ENCODE results near the gene BICD1. TPM values are rescaled to one million over a fixed set of nuclear protein-coding genes. Genes with fewer than 3 reads are reported as not detected.
"Not testable (repeated sequence)": the region's sequence is repeated elsewhere in the genome, so short reads cannot be mapped to it uniquely, and the experiment has no call there.

Gene BICD1
- total RNA-seq, 1 experiment from 2014 or later = 11.8 TPM

DNA sequence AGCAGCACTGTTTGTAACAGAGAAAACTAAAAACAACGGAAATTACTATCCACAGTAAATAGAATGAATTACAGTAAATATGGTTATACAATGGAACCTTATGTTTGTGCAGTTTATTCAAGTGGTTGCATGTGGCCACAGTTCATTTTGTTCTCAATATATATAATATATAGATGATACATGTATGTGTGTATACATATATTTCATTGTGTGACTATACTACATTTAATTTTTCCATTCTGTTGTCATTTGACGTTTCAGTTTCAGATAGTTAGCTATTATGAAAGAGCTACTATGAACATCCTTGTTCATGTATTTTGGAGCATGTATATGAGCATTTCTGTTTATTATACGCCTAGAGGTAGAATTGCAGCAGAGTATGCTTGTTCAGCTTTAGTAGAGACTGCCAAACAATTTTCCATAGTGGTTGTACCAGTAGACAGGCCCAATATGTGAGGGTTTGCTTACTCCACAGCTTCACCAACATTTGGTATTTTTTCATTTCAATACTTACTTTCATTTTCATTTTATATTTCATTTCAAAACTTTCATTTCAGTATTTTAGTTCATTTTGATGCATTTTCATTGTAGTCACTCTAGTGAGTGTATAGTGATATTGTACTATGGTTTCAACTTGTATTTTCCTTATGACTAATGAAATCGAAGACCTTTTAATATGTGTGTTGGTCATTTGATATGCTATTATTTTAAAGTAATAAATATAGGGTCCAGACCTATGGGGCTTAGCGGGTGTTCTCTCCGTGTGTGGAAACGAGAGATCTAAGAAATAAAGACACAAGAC, 151.2 kb downstream of the BICD1 start:
- no peak overlapping the region for H3K27ac ChIP-seq
- DNase-seq (ENCODE audit: low read depth in 1 of 2, low spot score in 2 of 2) = no peak
- no peak overlapping the region for H3K4me3 ChIP-seq
- no peaks in the 10 kb centered on the region for H3K9me3 ChIP-seq (replicated peaks)
- H3K27me3 ChIP-seq (replicated peaks) = no peaks in the 10 kb centered on the region
- H3K4me1 ChIP-seq (replicated peaks) = no peaks in the 10 kb centered on the region
- H3K36me3 ChIP-seq = no peaks in the 10 kb centered on the region

DNA sequence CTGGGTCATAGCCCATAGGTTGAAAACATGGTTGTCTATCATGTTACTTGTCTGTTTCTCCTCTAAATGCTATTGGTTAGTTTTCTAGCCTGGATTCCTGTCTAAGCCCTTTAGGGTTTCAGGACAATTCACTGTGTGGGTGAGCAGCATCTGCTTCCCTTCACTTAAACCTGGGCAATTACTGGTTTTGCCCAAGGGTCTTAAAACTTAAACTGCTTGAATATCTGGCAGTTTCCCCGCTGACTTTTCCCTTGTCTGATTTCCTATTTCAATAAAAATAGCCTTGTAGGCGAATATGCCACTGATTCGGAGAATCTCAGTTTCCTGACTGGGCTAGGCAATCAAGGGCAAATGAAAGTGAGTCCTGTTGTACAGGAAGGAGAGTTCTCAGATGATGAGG, 154.0 kb downstream of the BICD1 start:
- H3K27ac ChIP-seq = no peak overlapping the region

GRCh38 chr12:32261638-32262037, 155.0 kb downstream of the BICD1 start:
- no peaks in the 10 kb centered on the region for H3K9me3 ChIP-seq (replicated peaks)
- H3K4me3 ChIP-seq = no peak overlapping the region
- no peaks in the 10 kb centered on the region for H3K4me1 ChIP-seq (replicated peaks)
- H3K27ac ChIP-seq = no peak overlapping the region
- no peaks in the 10 kb centered on the region for H3K36me3 ChIP-seq
- no peaks in the 10 kb centered on the region for H3K27me3 ChIP-seq (replicated peaks)
- DNase-seq (ENCODE audit: low read depth in 1 of 2, low spot score in 2 of 2) = no peak

More for the DNA sequence above, 154.0 kb downstream of the BICD1 start:
- Histone ChIP-seq H3K9me3 (replicated peaks) (no peaks in the 10 kb centered on the region), H3K27me3 (replicated peaks) (no peaks in the 10 kb centered on the region), H3K4me1 (replicated peaks) (no peaks in the 10 kb centered on the region), H3K36me3 (no peaks in the 10 kb centered on the region), H3K4me3 (no peak overlapping the region)
- no peak for DNase-seq (ENCODE audit: low read depth in 1 of 2, low spot score in 2 of 2)

GRCh38 chr12:32264961-32265360, 158.3 kb downstream of the BICD1 start:
- Histone ChIP-seq H3K36me3 (no peaks in the 10 kb centered on the region), H3K27ac (no peak overlapping the region), H3K4me3 (no peak overlapping the region), H3K9me3 (replicated peaks) (no peaks in the 10 kb centered on the region), H3K4me1 (replicated peaks) (no peaks in the 10 kb centered on the region), H3K27me3 (replicated peaks) (no peaks in the 10 kb centered on the region)
- DNase-seq (ENCODE audit: low read depth in 1 of 2, low spot score in 2 of 2) = no peak

- H3K4me3 ChIP-seq = no peak overlapping the region
- H3K9me3 ChIP-seq (replicated peaks) = no peaks in the 10 kb centered on the region
- H3K27me3 ChIP-seq (replicated peaks) = no peaks in the 10 kb centered on the region
- no peak for DNase-seq (ENCODE audit: low read depth in 1 of 2, low spot score in 2 of 2)
- no peaks in the 10 kb centered on the region for H3K36me3 ChIP-seq
- no peak overlapping the region for H3K27ac ChIP-seq
- no peaks in the 10 kb centered on the region for H3K4me1 ChIP-seq (replicated peaks)
Observed at GRCh38 chr12:32265456-32265855, 158.8 kb downstream of the BICD1 start.

DNA sequence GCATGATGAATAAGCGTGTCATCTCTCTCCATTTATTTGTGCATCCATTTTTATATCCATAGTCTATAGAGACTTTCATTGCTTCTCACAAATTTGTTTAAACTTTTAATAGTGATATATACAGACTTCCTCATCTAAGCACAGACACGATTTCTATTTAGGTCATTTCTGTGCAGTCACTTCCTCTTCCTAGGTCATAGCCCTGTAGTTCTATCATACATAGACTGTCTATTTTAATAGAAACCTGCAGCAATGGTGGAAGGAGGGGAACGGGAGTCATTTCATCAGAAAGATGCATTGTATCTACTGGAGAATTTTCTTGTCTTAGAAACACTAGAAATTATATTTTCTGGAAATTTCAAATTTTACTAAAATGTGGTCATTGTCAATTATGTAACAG, 159.3 kb downstream of the BICD1 start:
- no peaks in the 10 kb centered on the region for H3K4me1 ChIP-seq (replicated peaks)
- DNase-seq (ENCODE audit: low read depth in 1 of 2, low spot score in 2 of 2) = no peak
- H3K4me3 ChIP-seq = no peak overlapping the region
- H3K9me3 ChIP-seq (replicated peaks) = no peaks in the 10 kb centered on the region
- H3K27me3 ChIP-seq (replicated peaks) = no peaks in the 10 kb centered on the region
- H3K27ac ChIP-seq = no peak overlapping the region
- no peaks in the 10 kb centered on the region for H3K36me3 ChIP-seq

DNA sequence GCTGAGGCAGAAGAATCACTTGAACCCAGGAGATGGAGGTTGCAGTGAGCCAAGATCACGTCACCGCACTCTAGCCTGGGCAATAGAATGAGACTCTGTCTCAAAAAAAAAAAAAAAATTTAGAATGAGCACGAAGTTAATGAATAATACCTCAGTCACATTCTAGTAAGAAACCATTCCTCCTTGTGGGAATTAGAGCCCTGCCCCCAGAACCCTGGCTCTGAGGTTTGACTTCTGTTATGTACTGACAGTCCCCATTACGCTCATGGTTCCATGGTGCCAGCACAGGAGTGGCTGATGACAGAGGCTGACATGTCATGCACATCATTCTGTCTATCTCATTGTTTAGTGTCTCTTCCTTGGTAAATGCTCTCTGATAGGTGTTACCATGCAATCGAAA, 160.1 kb downstream of the BICD1 start:
- H3K4me1 ChIP-seq (replicated peaks) = peaks cover 6% of the 10 kb centered on the region; the same call in 1 of the 2 replicates
- no peak overlapping the region for H3K27ac ChIP-seq
- no peaks in the 10 kb centered on the region for H3K27me3 ChIP-seq (replicated peaks)
- H3K36me3 ChIP-seq = no peaks in the 10 kb centered on the region
- H3K4me3 ChIP-seq = no peak overlapping the region
- no peaks in the 10 kb centered on the region for H3K9me3 ChIP-seq (replicated peaks)
- no peak for DNase-seq (ENCODE audit: low read depth in 1 of 2, low spot score in 2 of 2)

- Histone ChIP-seq H3K27me3 (replicated peaks) (no peaks in the 10 kb centered on the region), H3K9me3 (replicated peaks) (no peaks in the 10 kb centered on the region), H3K4me3 (no peak overlapping the region), H3K27ac (no peak overlapping the region), H3K36me3 (no peaks in the 10 kb centered on the region), H3K4me1 (replicated peaks) (peaks cover 6% of the 10 kb centered on the region; the same call in 1 of the 2 replicates)
- DNase-seq (ENCODE audit: low read depth in 1 of 2, low spot score in 2 of 2) = no peak
Observed at GRCh38 chr12:32270818-32271710, 164.4 kb downstream of the BICD1 start.

DNA sequence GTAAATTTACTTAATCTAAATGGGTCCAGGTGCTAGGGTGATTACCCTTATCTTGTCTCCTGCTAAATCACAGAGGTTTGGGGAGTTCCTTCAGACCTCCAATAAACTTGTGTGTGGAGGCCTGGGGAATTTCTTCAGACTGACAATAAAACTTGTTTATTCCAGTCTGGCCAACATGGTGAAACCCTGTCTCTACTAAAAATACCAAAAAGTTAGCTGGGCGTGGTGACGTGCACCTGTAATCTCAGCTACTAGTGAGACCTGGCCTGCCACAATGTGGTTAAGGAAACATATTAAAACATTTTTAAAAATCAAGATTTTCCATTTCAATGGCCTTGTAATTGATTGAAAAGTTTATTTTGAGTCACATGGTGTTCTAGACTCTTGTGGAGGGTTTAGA, 165.8 kb downstream of the BICD1 start:
- Histone ChIP-seq H3K4me1 (replicated peaks) (peaks cover 6% of the 10 kb centered on the region; the same call in 1 of the 2 replicates), H3K27ac (no peak overlapping the region), H3K9me3 (replicated peaks) (no peaks in the 10 kb centered on the region), H3K27me3 (replicated peaks) (no peaks in the 10 kb centered on the region), H3K4me3 (no peak overlapping the region), H3K36me3 (no peaks in the 10 kb centered on the region)
- no peak for DNase-seq (ENCODE audit: low read depth in 1 of 2, low spot score in 2 of 2)

DNA sequence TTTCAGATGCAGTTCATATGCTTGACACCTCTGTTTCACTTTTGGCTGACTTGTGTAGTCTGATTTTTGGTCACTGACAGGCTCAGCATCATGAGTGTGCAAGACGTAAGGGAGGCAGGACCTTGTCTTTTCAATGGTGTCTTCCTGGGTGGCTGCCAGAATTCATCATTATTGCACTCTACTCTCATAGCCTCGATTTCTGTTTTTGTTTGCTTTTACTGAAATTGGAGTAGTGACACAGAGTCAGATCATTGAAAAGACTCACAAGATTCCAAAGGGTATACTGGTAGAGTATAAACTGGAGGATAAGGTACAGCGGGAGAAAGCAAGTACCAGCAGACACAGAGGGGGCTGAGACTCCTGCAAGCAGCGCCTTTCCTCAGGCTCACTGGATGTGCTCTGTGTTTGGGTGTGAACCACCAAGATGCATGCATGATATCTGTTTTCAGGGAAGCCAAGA, 166.4 kb downstream of the BICD1 start:
- H3K27me3 ChIP-seq (replicated peaks) = no peaks in the 10 kb centered on the region
- H3K36me3 ChIP-seq = no peaks in the 10 kb centered on the region
- H3K4me1 ChIP-seq (replicated peaks) = peaks cover 6% of the 10 kb centered on the region; the same call in 1 of the 2 replicates
- H3K4me3 ChIP-seq = no peak overlapping the region
- DNase-seq (ENCODE audit: low read depth in 1 of 2, low spot score in 2 of 2) = no peak
- no peak overlapping the region for H3K27ac ChIP-seq
- H3K9me3 ChIP-seq (replicated peaks) = no peaks in the 10 kb centered on the region

DNA sequence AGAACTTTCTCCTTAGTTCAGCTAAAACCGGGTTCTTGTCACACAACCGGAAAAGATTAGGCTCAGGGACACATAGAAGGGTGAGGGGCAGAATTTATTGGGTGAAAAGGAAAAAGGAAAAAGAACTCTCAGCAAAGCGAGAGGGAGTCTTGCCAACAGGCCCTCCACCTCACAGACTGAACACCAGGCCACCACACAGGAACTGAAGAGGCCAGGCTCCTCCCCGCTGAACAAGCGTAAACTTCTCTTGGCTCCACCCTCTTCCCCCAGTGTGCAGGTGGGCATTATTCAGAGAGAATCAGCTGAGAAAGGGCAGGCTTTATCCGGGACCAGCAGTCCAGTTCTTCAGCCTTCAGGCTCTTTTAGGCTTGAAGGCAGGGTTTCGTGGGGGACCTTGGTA, 167.1 kb downstream of the BICD1 start:
- no peak for DNase-seq (ENCODE audit: low read depth in 1 of 2, low spot score in 2 of 2)
- Histone ChIP-seq H3K4me3 (no peak overlapping the region), H3K36me3 (no peaks in the 10 kb centered on the region), H3K27ac (no peak overlapping the region), H3K9me3 (replicated peaks) (no peaks in the 10 kb centered on the region), H3K27me3 (replicated peaks) (no peaks in the 10 kb centered on the region), H3K4me1 (replicated peaks) (peaks cover 6% of the 10 kb centered on the region; the same call in 1 of the 2 replicates)

DNA sequence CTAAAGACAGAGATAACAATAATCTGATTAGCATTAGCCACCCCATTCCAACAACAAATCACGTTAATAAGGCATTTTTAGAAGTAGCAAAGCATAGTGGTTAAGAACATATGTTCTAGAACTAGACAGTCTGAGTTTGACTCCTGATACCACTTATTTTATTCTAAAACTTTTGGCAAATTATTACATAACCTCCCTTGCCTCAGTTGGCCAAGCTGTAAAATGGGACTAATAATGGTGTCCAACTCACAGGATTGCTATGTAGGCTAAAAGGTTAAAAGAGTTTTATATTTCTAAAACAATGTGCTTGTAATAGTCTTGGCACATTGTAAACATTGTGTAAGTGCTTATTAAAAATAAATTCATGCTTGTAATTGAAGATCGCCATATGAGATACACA, 168.0 kb downstream of the BICD1 start:
- no peaks in the 10 kb centered on the region for H3K36me3 ChIP-seq
- H3K9me3 ChIP-seq (replicated peaks) = no peaks in the 10 kb centered on the region
- no peak for DNase-seq (ENCODE audit: low read depth in 1 of 2, low spot score in 2 of 2)
- H3K27ac ChIP-seq = no peak overlapping the region
- no peaks in the 10 kb centered on the region for H3K27me3 ChIP-seq (replicated peaks)
- peaks cover 6% of the 10 kb centered on the region; the same call in 1 of the 2 replicates for H3K4me1 ChIP-seq (replicated peaks)
- H3K4me3 ChIP-seq = no peak overlapping the region

DNA sequence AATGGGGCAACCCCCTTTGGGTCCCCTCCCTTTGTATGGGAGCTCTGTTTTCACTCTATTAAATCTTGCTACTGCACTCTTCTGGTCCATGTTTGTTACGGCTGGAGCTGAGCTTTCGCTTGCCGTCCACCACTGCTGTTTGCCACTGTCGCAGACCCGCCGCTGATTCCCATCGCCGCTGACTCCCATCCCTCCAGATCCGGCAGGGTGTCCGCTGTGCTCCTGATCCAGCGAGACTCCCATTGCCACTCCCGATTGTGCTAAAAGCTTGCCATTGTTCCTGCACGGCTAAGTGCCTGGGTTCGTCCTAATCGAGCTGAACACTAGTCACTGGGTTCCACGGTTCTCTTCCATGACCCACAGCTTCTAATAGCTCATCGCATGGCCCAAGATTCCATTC, 168.9 kb downstream of the BICD1 start:
- not testable (repeated sequence) for H3K4me1 ChIP-seq (replicated peaks); H3K36me3 ChIP-seq; DNase-seq (ENCODE audit: low read depth in 1 of 2, low spot score in 2 of 2); H3K27ac ChIP-seq; H3K9me3 ChIP-seq (replicated peaks); H3K27me3 ChIP-seq (replicated peaks); H3K4me3 ChIP-seq

DNA sequence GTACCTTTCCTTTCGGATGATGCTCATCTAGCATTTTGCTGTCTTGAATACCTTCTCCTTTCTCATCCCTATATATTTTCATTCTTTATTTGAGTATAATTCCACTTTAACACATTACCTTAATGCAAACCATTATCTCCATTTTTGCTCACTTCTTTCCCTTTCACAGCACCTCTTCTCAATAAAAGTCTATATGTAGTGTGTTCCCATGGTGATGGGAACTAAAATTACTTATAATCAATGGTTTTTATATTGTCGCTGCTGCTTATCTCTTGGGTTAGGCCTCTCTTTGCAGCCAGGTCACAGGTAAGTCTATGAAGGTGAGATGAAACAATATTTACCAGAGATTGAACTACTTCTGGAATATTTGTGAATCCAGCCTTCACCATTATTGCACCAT, 171.1 kb downstream of the BICD1 start:
- Histone ChIP-seq H3K36me3 (no peaks in the 10 kb centered on the region), H3K4me3 (no peak overlapping the region), H3K4me1 (replicated peaks) (no peaks in the 10 kb centered on the region), H3K27me3 (replicated peaks) (no peaks in the 10 kb centered on the region), H3K9me3 (replicated peaks) (no peaks in the 10 kb centered on the region), H3K27ac (no peak overlapping the region)
- DNase-seq (ENCODE audit: low read depth in 1 of 2, low spot score in 2 of 2) = no peak
